ENCODE results near the gene PCDHA2. TPM values are rescaled to one million over a fixed set of nuclear protein-coding genes. Genes with fewer than 3 reads are reported as not detected.

PCDHA2 gene
- under 0.01 TPM in 1 of 2 replicates, not detected in the other for total RNA-seq

GRCh38 chr5:140794595-140795258 is at the start of gene PCDHA2:
PCDHA2 (plus strand) TSS chr5:140794852.

GRCh38 chr5:140785905-140786686 is 8.6 kb upstream of the PCDHA2 start, which contains the start of gene PCDHA1:
PCDHA1 (plus strand) TSS chr5:140786140.

GRCh38 chr5:140800816-140801493 is 6.3 kb downstream of the PCDHA2 start, which contains the start of gene PCDHA3:
PCDHA3 (plus strand) TSS chr5:140801057.

GRCh38 chr5:140806834-140807775 is 12.5 kb downstream of the PCDHA2 start, which contains the start of gene PCDHA4:
PCDHA4 (plus strand) TSS chr5:140807068.

GRCh38 chr5:140821375-140822280 is 27.0 kb downstream of the PCDHA2 start, which contains the start of gene PCDHA5:
PCDHA5 (plus strand) TSS chr5:140821613.

GRCh38 chr5:140827704-140828361 is 33.2 kb downstream of the PCDHA2 start, which contains the start of gene PCDHA6:
PCDHA6 (plus strand) TSS chr5:140827960; CDS start chr5:140828092, 132 bp downstream.

GRCh38 chr5:140833993-140834392 is 39.3 kb downstream of the PCDHA2 start, which contains the start of gene PCDHA7:
PCDHA7 (plus strand) TSS chr5:140834269; CDS start chr5:140834384, 115 bp downstream.

GRCh38 chr5:140840978-140841962 is 46.6 kb downstream of the PCDHA2 start, which contains the start of gene PCDHA8:
PCDHA8 (plus strand) TSS chr5:140841187; CDS start chr5:140841322, 135 bp downstream.

Other genes starting within 250 kb of the PCDHA2 start
- 3.1 and 3.8 TPM in 2 replicates for gene EIF4EBP3, start 247.2 kb upstream of the PCDHA2 start, total RNA-seq
- 19.9 and 47.5 TPM in 2 replicates for gene SRA1, start 237.4 kb upstream of the PCDHA2 start, total RNA-seq
- 5.8 and 10.4 TPM in 2 replicates for gene APBB3, start 230.3 kb upstream of the PCDHA2 start, total RNA-seq
- gene SLC35A4, start 230.0 kb upstream of the PCDHA2 start, total RNA-seq, result 16.7 and 53.9 TPM in 2 replicates
- gene CD14, start 161.7 kb upstream of the PCDHA2 start, total RNA-seq, result 1.4 and 6.6 TPM in 2 replicates
- 10.6 and 12.5 TPM in 2 replicates for gene TMCO6, start 155.4 kb upstream of the PCDHA2 start, total RNA-seq
- 17.5 and 26.7 TPM in 2 replicates for gene NDUFA2, start 147.2 kb upstream of the PCDHA2 start, total RNA-seq
- 70.4 and 100 TPM in 2 replicates for gene IK, start 147.0 kb upstream of the PCDHA2 start, total RNA-seq
- gene WDR55, start 129.9 kb upstream of the PCDHA2 start, total RNA-seq, result 30.7 and 33.2 TPM in 2 replicates
- gene DND1, start 121.3 kb upstream of the PCDHA2 start, total RNA-seq, result 0.34 and 0.36 TPM in 2 replicates
- 45.5 and 62.6 TPM in 2 replicates for gene HARS1, start 103.5 kb upstream of the PCDHA2 start, total RNA-seq
- gene HARS2, start 103.4 kb upstream of the PCDHA2 start, total RNA-seq, result 24.3 and 33.7 TPM in 2 replicates
- 66.2 and 67.0 TPM in 2 replicates for gene ZMAT2, start 94.4 kb upstream of the PCDHA2 start, total RNA-seq
- under 0.01 TPM in 1 of 2 replicates, not detected in the other for gene PCDHA1, start 8.7 kb upstream of the PCDHA2 start, total RNA-seq
- 0.57 TPM in 1 of 2 replicates, not detected in the other for gene PCDHA3, start 6.2 kb downstream of the PCDHA2 start, total RNA-seq
- gene PCDHA4, start 12.2 kb downstream of the PCDHA2 start, total RNA-seq, result 0.34 and 2.3 TPM in 2 replicates
- gene PCDHA5, start 26.8 kb downstream of the PCDHA2 start, total RNA-seq, result 0.21 TPM in 1 of 2 replicates, not detected in the other
- under 0.01 and 0.85 TPM in 2 replicates for gene PCDHA6, start 33.1 kb downstream of the PCDHA2 start, total RNA-seq
- under 0.01 and 0.64 TPM in 2 replicates for gene PCDHA7, start 39.4 kb downstream of the PCDHA2 start, total RNA-seq
- 0.21 TPM in 1 of 2 replicates, not detected in the other for gene PCDHA8, start 46.3 kb downstream of the PCDHA2 start, total RNA-seq
- gene PCDHA9, start 53.5 kb downstream of the PCDHA2 start, total RNA-seq, result under 0.01 and 0.43 TPM in 2 replicates
- under 0.01 and 1.6 TPM in 2 replicates for gene PCDHA10, start 61.0 kb downstream of the PCDHA2 start, total RNA-seq
- 2.5 and 2.7 TPM in 2 replicates for gene PCDHA11, start 74.1 kb downstream of the PCDHA2 start, total RNA-seq
- under 0.01 and 3.8 TPM in 2 replicates for gene PCDHA12, start 80.5 kb downstream of the PCDHA2 start, total RNA-seq
- gene PCDHA13, start 87.3 kb downstream of the PCDHA2 start, total RNA-seq, result under 0.01 and 2.6 TPM in 2 replicates
- gene PCDHAC1, start 131.4 kb downstream of the PCDHA2 start, total RNA-seq, result 1.4 and 6.9 TPM in 2 replicates
- 16.7 and 25.5 TPM in 2 replicates for gene PCDHAC2, start 171.6 kb downstream of the PCDHA2 start, total RNA-seq